Muscle of arm (tissue), 12 donors: ENCODE data around the gene DUSP7. TPM values are rescaled to one million over a fixed set of nuclear protein-coding genes. Genes with fewer than 3 reads are reported as not detected.

Source experiments
- DNase-seq: peaks from one replicate; pipeline ENCODE4 v3.0.0-alpha.2; 2013
- polyA plus RNA-seq, 12 donors: library from polyadenylated mRNA; unstranded; fragments of 120-200 nt; gene quantifications; one replicate each; pipeline ENCODE4 v1.2.1, GENCODE V29; 2013; ENCODE audit not compliant: insufficient read length in 12 of 12

The DUSP7 gene
- polyA plus RNA-seq, 12 donors: 16.4 to 25.8 (median 20.9) TPM; not detected in 1

- DNase-seq: no peak
Observed at GRCh38 chr3:52069135-52069534, 12.8 kb upstream of the DUSP7 start.

GRCh38 chr3:52068730-52069129 is 12.4 kb upstream of the DUSP7 start:
- DNase-seq: no peak

DNA sequence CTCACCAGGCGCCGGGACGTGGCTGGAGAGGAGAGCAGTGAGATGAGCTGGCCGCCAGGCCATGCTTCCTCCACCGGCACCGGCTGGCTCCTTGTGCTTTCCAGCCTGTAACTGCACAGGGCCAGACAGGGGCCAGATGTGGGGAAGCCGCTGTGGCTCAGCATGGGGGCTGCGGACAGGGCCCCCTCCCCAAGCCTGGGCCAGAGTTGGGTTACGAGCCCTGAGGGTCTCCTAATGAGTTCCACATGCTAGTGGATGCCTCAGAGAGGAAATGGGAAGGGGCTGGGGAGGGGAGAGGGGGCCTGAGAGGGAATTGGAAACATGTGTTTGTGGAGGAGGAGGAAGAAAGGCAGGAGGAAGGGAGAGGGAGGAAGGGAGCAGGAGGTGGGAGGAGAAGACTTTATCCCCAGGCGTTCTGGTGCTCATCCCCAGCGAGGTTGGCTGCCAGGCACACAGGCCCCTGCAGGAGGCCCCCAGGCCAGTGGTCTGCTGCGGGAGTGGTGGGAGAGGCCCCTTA is 11.7 kb upstream of the DUSP7 start:
- DNase-seq: peak; percentile 84

- no peak for DNase-seq
Observed at GRCh38 chr3:52067526-52067925, 11.2 kb upstream of the DUSP7 start.

- no peak for DNase-seq
Observed at GRCh38 chr3:52067046-52067445, 10.7 kb upstream of the DUSP7 start.

GRCh38 chr3:52065264-52065756 is 8.9 kb upstream of the DUSP7 start:
- DNase-seq: no peak

GRCh38 chr3:52064561-52064960 is 8.2 kb upstream of the DUSP7 start:
- DNase-seq: no peak

DNA sequence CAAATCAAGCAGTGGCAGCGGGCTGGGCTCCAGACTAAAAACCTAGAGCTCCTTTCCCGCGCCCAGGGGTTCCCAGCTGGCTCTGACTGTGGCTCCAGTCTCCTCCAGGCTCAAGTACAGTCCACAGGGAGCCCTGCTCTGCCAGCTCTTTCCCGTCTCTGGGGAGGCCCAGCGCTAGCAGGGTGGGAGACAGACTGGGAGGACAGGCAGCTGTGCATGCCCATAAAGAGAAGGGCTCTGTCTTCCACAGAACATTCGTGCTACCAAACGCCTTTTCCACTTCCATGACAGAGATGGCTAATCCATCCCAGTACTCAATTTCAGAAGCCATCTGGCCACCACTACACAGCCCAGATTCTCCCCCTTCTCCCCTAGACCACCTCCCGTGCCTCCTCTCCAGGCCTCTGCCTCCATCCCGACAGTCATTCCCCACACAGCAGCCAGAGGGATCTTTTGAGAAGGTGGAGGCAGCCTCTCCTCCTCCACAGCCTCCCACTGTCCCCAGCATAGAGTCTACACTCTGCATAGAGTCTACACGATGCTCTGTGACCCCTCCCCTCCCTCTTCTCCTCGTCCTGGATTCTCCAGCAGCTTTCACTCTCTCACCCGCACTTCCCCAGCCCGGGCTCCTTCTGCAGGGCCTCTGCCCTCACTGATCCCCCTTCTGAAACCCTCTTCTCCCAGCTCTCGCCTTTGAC is 6.8 kb upstream of the DUSP7 start:
- no peak for DNase-seq

GRCh38 chr3:52062505-52062904 is 6.1 kb upstream of the DUSP7 start:
- no peak for DNase-seq

- no peak for DNase-seq
Observed at GRCh38 chr3:52061121-52061910, 4.9 kb upstream of the DUSP7 start.

DNA sequence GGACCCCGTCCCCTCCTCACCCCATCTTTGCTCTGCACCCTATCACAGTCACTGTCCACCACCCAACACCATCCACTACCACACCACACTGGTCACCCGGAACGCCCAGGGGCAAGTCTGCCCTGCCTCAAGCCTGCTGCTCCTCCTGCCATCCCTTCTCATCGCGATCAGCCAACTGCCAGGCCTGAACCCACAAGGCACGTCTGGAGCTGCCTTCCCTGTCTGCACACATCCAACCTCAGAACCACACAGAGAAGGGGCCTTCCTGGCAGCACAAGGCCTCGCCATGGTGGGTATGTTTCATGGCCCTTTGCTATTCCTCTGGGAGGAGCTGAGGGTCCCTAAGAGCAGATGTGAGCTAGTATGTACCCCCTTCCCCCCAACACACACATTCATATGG is 3.4 kb upstream of the DUSP7 start:
- DNase-seq: no peak

DNA sequence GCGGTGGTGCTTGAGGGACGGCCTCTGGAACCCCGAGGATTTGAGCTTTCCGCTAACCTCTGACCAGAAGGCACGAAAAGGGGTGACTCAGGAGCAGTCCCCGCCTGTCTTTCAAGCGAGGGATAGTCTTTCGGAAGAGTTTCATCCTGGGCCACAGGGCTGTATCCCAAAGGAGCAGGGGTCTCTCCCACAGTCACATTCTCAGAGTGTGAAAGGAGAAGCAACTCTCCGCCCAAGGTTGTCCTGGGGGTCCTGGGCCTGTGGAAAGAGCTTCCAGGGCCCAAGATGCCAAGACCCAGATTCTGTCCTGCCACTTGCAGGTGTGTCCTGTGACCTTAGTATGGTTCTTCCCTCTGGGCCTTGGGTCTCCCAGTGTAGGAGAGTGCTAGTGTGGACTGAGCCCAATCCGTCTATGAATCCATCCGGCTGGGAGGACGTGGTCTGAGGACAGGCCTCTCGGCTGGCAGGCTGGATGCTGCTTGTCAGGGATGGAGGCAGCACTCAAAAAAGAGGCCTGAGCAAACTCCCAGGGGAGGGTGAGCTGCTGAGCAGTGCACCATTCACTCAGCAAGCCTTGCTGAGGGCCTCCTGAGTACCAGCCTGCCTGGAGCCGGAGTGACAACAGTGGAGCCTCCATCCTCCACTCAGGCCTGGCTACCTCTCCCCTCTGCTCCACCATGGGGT is 1.6 kb upstream of the DUSP7 start:
- no peak for DNase-seq

DNA sequence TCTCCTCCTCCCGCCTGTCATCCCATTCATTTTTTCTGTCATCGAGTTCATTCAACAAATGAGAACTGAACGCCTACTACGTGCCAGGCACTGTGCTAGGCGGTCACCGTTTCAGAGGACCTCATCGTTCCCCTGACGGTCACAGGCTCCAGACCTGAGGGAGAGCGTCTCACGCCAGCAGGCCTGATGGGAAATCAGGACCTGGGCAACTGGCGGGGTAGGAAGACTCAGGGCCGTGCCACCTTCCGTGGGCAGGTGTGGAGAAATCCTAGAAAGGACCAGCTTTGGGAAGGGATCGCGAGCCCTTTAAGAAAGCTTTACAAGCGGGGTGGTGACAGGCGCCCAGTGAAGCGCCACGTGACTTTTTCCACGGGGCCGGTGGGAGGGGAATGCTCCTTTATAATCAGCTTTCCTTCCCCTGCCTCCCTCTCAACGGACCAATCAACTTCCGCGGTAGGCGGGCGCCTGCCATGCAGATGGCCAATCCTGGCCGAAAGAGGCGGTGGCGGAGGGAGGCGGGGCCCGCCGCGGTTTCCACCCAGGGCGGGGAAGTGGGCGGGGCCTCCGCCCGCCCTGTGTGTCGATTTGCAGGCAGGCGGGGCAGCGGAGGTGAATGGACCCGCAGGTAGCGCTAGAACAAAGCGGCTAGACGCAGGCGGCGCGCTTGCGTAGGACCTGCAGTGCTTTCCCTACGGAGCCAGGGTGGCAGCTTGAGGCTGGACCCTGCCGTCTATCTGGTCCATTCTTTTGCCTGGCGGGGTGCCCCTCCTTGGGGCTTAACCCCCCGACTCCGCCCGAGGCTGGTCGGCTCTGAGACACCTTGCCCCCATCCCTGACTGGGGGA is 819 bp upstream of the DUSP7 start:
- peak; percentile 99 for DNase-seq

GRCh38 chr3:52055537-52056351 is 627 bp downstream of the DUSP7 start:
- DNase-seq: peak; percentile 41

DNA sequence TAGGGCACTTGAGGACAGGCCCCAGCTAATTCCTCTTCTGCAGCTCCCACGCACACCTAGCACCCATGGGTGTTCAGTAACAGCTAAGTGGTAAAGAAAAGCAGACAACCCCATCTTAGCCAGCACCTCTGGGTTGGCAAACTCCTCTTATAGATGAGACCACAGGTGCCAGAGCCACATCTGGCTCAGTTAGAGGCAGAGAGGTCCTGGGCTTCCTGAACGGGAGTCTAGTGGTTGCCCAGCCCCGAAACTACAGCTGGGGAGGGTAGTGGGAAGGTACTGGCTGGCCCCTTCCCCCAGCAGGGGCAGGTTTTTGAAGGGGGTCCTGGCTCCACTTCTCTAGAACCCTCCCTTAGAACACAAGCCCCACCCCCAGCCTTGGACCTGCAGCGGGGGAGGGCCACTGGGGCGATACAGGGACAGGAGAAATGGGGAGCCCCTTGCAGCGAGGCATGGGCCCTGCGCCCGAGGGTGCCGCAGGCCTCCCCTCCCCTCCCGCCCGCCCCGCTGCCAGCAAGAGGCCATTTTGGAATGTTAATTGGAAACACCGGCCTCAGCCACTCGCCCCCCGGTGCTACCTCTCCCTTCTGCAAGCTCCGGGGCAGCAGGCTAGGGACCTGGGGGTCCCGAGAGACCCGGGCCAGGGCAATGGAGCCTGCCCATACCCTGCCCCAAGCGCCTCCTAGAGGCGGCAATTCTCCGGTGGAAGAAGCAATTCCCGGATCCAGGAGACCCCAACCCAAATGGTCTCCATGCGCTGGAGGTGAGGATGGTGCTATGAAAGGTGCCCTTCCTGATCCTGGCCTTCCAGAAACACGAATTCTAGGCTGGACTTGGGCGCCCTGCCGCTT is 1.5 kb downstream of the DUSP7 start:
- no peak for DNase-seq

DNA sequence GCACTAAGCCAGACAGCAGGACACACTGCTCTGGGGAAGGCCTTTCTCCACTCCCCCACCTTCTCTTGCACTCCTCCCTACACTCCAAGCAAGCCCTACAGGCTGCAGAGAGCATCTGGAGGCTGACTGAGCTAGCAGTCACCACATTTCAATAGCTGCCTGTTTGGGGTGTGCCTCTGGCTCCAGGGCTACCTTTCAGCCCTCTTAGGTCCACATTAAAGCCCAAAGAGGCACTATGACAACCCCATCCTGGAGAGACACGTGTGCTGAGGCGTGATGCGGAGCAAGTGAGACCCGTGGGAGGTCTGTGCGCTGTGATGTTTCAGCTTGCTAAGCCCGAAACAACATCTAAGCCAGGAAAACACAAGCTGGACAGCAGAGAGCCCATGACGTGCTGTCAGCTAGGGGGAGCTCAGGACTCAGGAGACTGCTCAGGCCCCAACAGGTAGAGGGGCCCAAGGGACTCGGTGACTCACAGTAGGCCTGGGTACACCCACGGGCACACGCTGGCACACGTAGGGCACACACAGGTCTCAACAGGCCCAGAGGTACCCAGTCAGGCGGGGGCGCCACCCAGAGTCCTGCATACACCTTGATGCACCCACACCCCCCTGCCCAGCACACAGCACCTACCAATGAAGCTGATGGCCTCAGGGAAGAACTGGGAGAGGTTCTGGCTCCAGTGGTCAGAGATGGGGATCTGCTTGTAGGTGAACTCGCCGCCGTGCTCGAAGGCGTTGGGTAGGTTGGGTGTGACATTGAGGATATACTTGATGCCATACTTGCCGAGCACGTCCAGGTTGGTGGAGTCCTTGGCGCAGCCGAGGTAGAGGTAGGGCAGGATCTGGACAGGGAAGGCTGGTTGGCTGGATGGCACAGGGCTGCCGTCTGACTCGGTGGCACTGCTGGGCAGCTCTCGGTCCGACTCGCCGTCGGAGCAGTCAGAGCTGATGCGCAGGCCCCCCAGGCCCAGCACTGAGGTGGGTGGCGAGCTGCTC is 2.8 kb downstream of the DUSP7 start:
- peak; percentile 35 for DNase-seq

- DNase-seq: peak; percentile 66
Observed at GRCh38 chr3:52052831-52053306, 3.5 kb downstream of the DUSP7 start.

DNA sequence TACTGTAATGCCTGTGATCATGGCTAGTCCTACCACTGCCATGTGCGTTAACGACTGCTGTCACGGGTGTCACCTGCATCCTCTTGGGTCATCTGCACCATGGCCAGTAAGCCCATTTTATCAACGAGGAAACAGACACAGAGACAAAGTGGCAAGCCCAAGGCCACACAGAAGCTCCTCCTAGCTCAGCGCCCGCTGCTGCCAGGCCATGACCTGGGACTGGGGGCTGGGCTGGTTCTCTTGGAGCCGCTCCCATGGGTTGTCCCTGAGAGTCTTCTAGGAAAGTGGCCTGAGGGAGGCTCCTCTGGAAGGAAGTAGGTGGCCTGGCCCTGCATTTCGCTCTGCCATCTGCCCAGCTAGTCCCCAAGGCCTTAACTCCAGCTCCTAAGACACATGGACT is 4.9 kb downstream of the DUSP7 start:
- no peak for DNase-seq
